H1 (cell line): ENCODE results near the gene TIE1. TPM values are rescaled to one million over a fixed set of nuclear protein-coding genes. Genes with fewer than 3 reads are reported as not detected.

Source experiments
- CTCF ChIA-PET: fragments of 300-600 bp; sonication (Branson Sonifier 250); formaldehyde crosslinking; loops from one replicate; lab custom pipeline; 2021; ENCODE audit not compliant: partially characterized antibody; lab: Charles Lee
- POLR2A ChIA-PET: fragments of 300-600 bp; sonication (Branson Sonifier 250); formaldehyde crosslinking; loops from one replicate; lab custom pipeline; 2021; ENCODE audit warnings: inconsistent platforms; ENCODE audit not compliant: partially characterized antibody; lab: Charles Lee
- DNase-seq, 2 experiments: peaks; one replicate each; pipeline versions ENCODE4 v3.0.0 to v3.0.0-alpha.2; 2010 to 2022; ENCODE audit warnings: low spot score in 2 of 2, low read depth in 1 of 2, mixed read lengths in 1 of 2
- FAIRE-seq: peaks from 2 replicates; lab custom pipeline; 2011; peaks lifted over from hg19 to GRCh38; lab: Jason Lieb, UNC
- H2AFZ ChIP-seq: 2 replicates; pipeline ENCODE4 v1.8.1; 2012; ENCODE audit warnings: low read length, inconsistent platforms
- H2AK5ac ChIP-seq: 2 replicates; pipeline ENCODE4 v1.6.1; 2013; ENCODE audit warnings: low read depth, low read length
- H2BK120ac ChIP-seq: replicated peaks from 2 replicates; pipeline ENCODE3; 2013; ENCODE audit warnings: low read depth, low read length, inconsistent platforms
- H2BK12ac ChIP-seq: 2 replicates; pipeline ENCODE4 v1.6.1; 2013; ENCODE audit warnings: low read depth, low read length
- H2BK15ac ChIP-seq: 2 replicates; pipeline ENCODE4 v1.6.1; 2013; ENCODE audit warnings: low read length
- H2BK20ac ChIP-seq: 2 replicates; pipeline ENCODE4 v1.6.1; 2013; ENCODE audit warnings: low read length
- H2BK5ac ChIP-seq: 2 replicates; pipeline ENCODE4 v1.6.1; 2013; ENCODE audit warnings: low read depth, low read length
- H3K14ac ChIP-seq: 2 replicates; pipeline ENCODE4 v1.6.1; 2013; ENCODE audit warnings: inconsistent platforms; ENCODE audit not compliant: insufficient read length
- H3K18ac ChIP-seq: 2 replicates; pipeline ENCODE4 v1.6.1; 2013; ENCODE audit warnings: low read length; ENCODE audit errors: extremely low read depth
- H3K23ac ChIP-seq: 2 replicates; pipeline ENCODE4 v1.6.1; 2013; ENCODE audit warnings: inconsistent platforms; ENCODE audit not compliant: insufficient read length
- H3K23me2 ChIP-seq: 2 replicates; pipeline ENCODE4 v1.6.1; 2013; ENCODE audit warnings: low read depth, low read length
- H3K27ac ChIP-seq: 2 replicates; pipeline ENCODE4 v1.6.1; 2011; ENCODE audit warnings: low read depth, low read length, inconsistent platforms
- H3K27me3 ChIP-seq, 4 experiments: replicated peaks in 1 of 4; 1 replicate in 1 of 4; 2 replicates in 3 of 4; pipeline versions ENCODE4 v1.6.1 to v1.8.1; 2011 to 2013; ENCODE audit warnings: low read length in 3 of 4, mild to moderate bottlenecking in 3 of 4, inconsistent platforms in 2 of 4, mixed read lengths in 2 of 4, moderate library complexity in 1 of 4; ENCODE audit not compliant: control insufficient read depth in 3 of 4, insufficient read depth in 3 of 4; ENCODE audit errors: extremely low read depth in 1 of 4
- H3K36me3 ChIP-seq, 4 experiments: 2 replicates each; pipeline versions ENCODE4 v1.6.1 to v1.8.1; 2011 to 2013; ENCODE audit warnings: mild to moderate bottlenecking in 4 of 4, low read length in 3 of 4, moderate library complexity in 2 of 4, control low read depth in 1 of 4, inconsistent platforms in 1 of 4; ENCODE audit not compliant: insufficient read depth in 4 of 4, control insufficient read depth in 2 of 4
- H3K4ac ChIP-seq: replicated peaks from 2 replicates; pipeline ENCODE3; 2013; ENCODE audit warnings: low read length, low read depth, mixed read lengths, inconsistent platforms; ENCODE audit not compliant: insufficient read length
- H3K4me1 ChIP-seq, 4 experiments: replicated peaks in 1 of 4; 1 replicate in 1 of 4; 2 replicates in 3 of 4; pipeline versions ENCODE4 v1.6.1 to v1.8.1; 2011 to 2013; ENCODE audit warnings: low read length in 3 of 4, inconsistent platforms in 2 of 4, mixed read lengths in 1 of 4; ENCODE audit not compliant: insufficient read depth in 4 of 4, control insufficient read depth in 3 of 4
- H3K4me2 ChIP-seq, 2 experiments: 2 replicates each; pipeline versions ENCODE4 v1.6.1 to v1.8.1; 2011 to 2013; ENCODE audit warnings: low read depth in 2 of 2, low read length in 2 of 2, control low read depth in 1 of 2, inconsistent platforms in 1 of 2, mild to moderate bottlenecking in 1 of 2; ENCODE audit not compliant: insufficient read depth in 1 of 2
- H3K4me3 ChIP-seq, 4 experiments: fragments of 200-600, 300-600 bp in 1 of 4; sonication (generic), shearing (Covaris generic), sonication (Bioruptor Twin) in 1 of 4; 2 replicates each; pipeline versions ENCODE4 v1.5.1 to v1.8.1; 2011 to 2016; ENCODE audit warnings: low read length in 4 of 4, low read depth in 3 of 4, control low read depth in 2 of 4, inconsistent platforms in 2 of 4, mild to moderate bottlenecking in 2 of 4, mixed read lengths in 1 of 4, moderate library complexity in 1 of 4; ENCODE audit not compliant: insufficient read depth in 2 of 4; ENCODE audit errors: extremely low read depth in 1 of 4
- H3K56ac ChIP-seq: replicated peaks from 2 replicates; pipeline ENCODE3; 2013; ENCODE audit warnings: low read depth, mild to moderate bottlenecking, mixed read lengths, low read length, inconsistent platforms; ENCODE audit not compliant: insufficient read length
- H3K79me1 ChIP-seq: 2 replicates; pipeline ENCODE4 v1.6.1; 2013; ENCODE audit warnings: low read depth, low read length, control low read depth
- H3K79me2 ChIP-seq, 2 experiments: 2 replicates each; pipeline versions ENCODE4 v1.6.1 to v1.8.1; 2012 to 2013; ENCODE audit warnings: low read length in 2 of 2, mild to moderate bottlenecking in 2 of 2, inconsistent platforms in 1 of 2; ENCODE audit not compliant: insufficient read depth in 2 of 2, control insufficient read depth in 1 of 2
- H3K9ac ChIP-seq, 4 experiments: replicated peaks in 1 of 4; 1 replicate in 1 of 4; 2 replicates in 3 of 4; pipeline versions ENCODE4 v1.6.1 to v1.8.1; 2011 to 2013; ENCODE audit warnings: low read depth in 3 of 4, low read length in 3 of 4, control low read depth in 2 of 4, mild to moderate bottlenecking in 2 of 4, moderate library complexity in 2 of 4, inconsistent platforms in 1 of 4; ENCODE audit errors: extremely low read depth in 1 of 4
- H3K9me3 ChIP-seq, 2 experiments: 2 replicates each; pipeline versions ENCODE4 v1.6.1 to v1.8.1; 2012 to 2013; ENCODE audit warnings: mild to moderate bottlenecking in 2 of 2, moderate library complexity in 2 of 2, control low read depth in 1 of 2, inconsistent platforms in 1 of 2, low read depth in 1 of 2, low read length in 1 of 2, mixed read lengths in 1 of 2; ENCODE audit not compliant: insufficient read depth in 2 of 2
- H4K20me1 ChIP-seq, 2 experiments: replicated peaks in 1 of 2; 2 replicates each; pipeline versions ENCODE3 to v1.8.1; 2011 to 2013; ENCODE audit warnings: inconsistent platforms in 2 of 2, low read length in 2 of 2, mild to moderate bottlenecking in 1 of 2; ENCODE audit not compliant: insufficient read depth in 2 of 2, control insufficient read depth in 1 of 2
- H4K5ac ChIP-seq: 2 replicates; pipeline ENCODE4 v1.6.1; 2013; ENCODE audit warnings: low read length, low read depth, mixed read lengths, inconsistent platforms; ENCODE audit not compliant: insufficient read length
- H4K8ac ChIP-seq: 2 replicates; pipeline ENCODE4 v1.8.0; 2013; ENCODE audit warnings: mild to moderate bottlenecking, moderate library complexity, low read length, inconsistent platforms; ENCODE audit not compliant: insufficient read depth; ENCODE audit errors: extremely low read depth
- H4K91ac ChIP-seq: replicated peaks from 2 replicates; pipeline ENCODE3; 2013; ENCODE audit warnings: low read length, mixed read lengths, inconsistent platforms; ENCODE audit not compliant: insufficient read length
- CTCF ChIP-seq, 3 experiments: IDR thresholded peaks; 1 replicate in 2 of 3; 2 replicates in 1 of 3; pipeline versions ENCODE4 v1.5.1 to v1.6.1; 2011; ENCODE audit warnings: low read length in 3 of 3, mild to moderate bottlenecking in 3 of 3, inconsistent platforms in 2 of 3, low read depth in 1 of 3, moderate library complexity in 1 of 3; ENCODE audit not compliant: insufficient read depth in 1 of 3; ENCODE audit errors: control extremely low read depth in 1 of 3
- WGBS, 2 experiments: shearing (Covaris generic) in 1 of 2; methylation state at CpG; one replicate each; pipeline versions ENCODE4 v1.1.6 to v1.1.7; 2013 to 2015; ENCODE audit warnings: low lambda C conversion rate in 2 of 2, mixed read lengths in 2 of 2, inconsistent platforms in 1 of 2, low coverage in 1 of 2, missing lambda C conversion rate in 1 of 2; ENCODE audit not compliant: insufficient replicate concordance in 2 of 2, insufficient coverage in 1 of 2, insufficient read length in 1 of 2; ENCODE audit errors: extremely low coverage in 1 of 2, missing lambda C conversion rate in 1 of 2; 5-methylcytosine and 5-hydroxymethylcytosine counted together
- polyA plus RNA-seq, 7 experiments: library from polyadenylated mRNA; depleted of rRNA in 3 of 7; stranded (reverse) in 5 of 7; unstranded in 2 of 7; fragments of >200 nt in 5 of 7; fragments of 200-250 nt in 2 of 7; gene quantifications; 1 replicate in 5 of 7; 2 replicates in 1 of 7; 4 replicates in 1 of 7; pipeline versions ENCODE4 v1.2.1 to v1.2.3, GENCODE V29; 2011 to 2013; ENCODE audit warnings: missing spikeins in 2 of 7, mixed read lengths in 2 of 7
- total RNA-seq: library from RNA; stranded (reverse); fragmentation: NEBNext Ultra II Directional; extraction: Animal tissue kit (Norgen Biotek cat#: 25700); gene quantifications from 2 replicates; pipeline ENCODE4 v1.2.1, GENCODE V29; 2021

Gene TIE1
- total and polyA plus RNA-seq, 2 of the 8 experiments (the other 6 are each of a cell fraction or from before 2014, with no cell fraction given): 0.74 to 2.2 TPM

GRCh38 chr1:43286115-43286514, 14.7 kb upstream of the TIE1 start:
- Histone ChIP-seq H3K4me1 (peaks cover 0 to 15% (median 12%) of the 10 kb centered on the region in 4 experiments; a peak in 6 of 7 replicates), H3K9ac (no peak overlapping the region), H3K79me2 (no peaks in the 10 kb centered on the region), H3K23me2 (peaks cover 3% of the 10 kb centered on the region; the same call in 1 of the 2 replicates), H3K23ac (no peak overlapping the region), H3K79me1 (no peaks in the 10 kb centered on the region; the same call in none of the 2 replicates), H3K56ac (no peak overlapping the region), H2BK120ac (no peak overlapping the region), H3K27me3 (no peaks in the 10 kb centered on the region; a peak in 1 of 7 replicates), H3K18ac (0 out of 2 replicates have a peak overlapping the region, but pooled peaks have one; percentile 10), H3K27ac (no peak overlapping the region), H3K14ac (no peak overlapping the region), H3K4me2 (peak overlapping the region; percentile 72 to 99), H4K5ac (no peak overlapping the region), H2BK20ac (no peak overlapping the region), H3K4me3 (peak overlapping the region in 2 of 4 experiments; percentile 61 to 64; a peak in 1 of 8 replicates), H4K8ac (peak overlapping the region; percentile 58; the same call in 1 of the 2 replicates), H3K36me3 (no peaks in the 10 kb centered on the region), H2AK5ac (no peak overlapping the region), H2BK12ac (peak overlapping the region; percentile 60; the same call in 1 of the 2 replicates), H4K20me1 (no peaks in the 10 kb centered on the region), H3K4ac (peak overlapping the region; percentile 6), H2BK5ac (0 out of 2 replicates have a peak overlapping the region, but pooled peaks have one; percentile 52), H2AFZ (no peak overlapping the region; the same call in 1 of the 2 replicates), H3K9me3 (no peaks in the 10 kb centered on the region), H2BK15ac (peak overlapping the region; percentile 81; the same call in 1 of the 2 replicates), H4K91ac (peak overlapping the region; percentile 3)
- WGBS, 2 experiments: 84% methylated on average over 11 of the region's 11 CpGs; no CpG with 5 or more reads in 1 of the 2 experiments
- DNase-seq (no peak), FAIRE-seq (no peak)
- ChIA-PET CTCF (interaction anchor here (1.0 to 3.8 kb wide), 24 partner anchors 8 to 104 kb away, joined by 3 to 26 read pairs (median 5); partner anchors contain the start of genes MED8, SZT2, TIE1 and TMEM125), POLR2A (interaction anchor here (0.6 to 4.4 kb wide), 7 partner anchors 9 to 107 kb away, joined by 3 to 31 read pairs (median 5); partner anchors contain the start of genes CDC20 and TMEM125)
- no peak for TF ChIP-seq CTCF (IDR thresholded peaks at IDR 0.05; ENCODE audit: control extremely low read depth in 1 of 3, insufficient read depth in 1 of 3, low read depth in 1 of 3, low read length in 3 of 3)
